Left ventricle myocardium inferior (tissue), 1 donor: ENCODE results near the gene RAD9A. TPM values are rescaled to one million over a fixed set of nuclear protein-coding genes. Genes with fewer than 3 reads are reported as not detected.

ENCODE experiments used
- DNase-seq: peaks from one replicate; pipeline ENCODE4 v3.0.0-alpha.2; 2020
- H3K27ac ChIP-seq: fragments of 200-600 bp; replicated peaks from 2 replicates; pipeline ENCODE4 v1.8.0; 2021
- H3K27me3 ChIP-seq: fragments of 200-600 bp; 2 replicates; pipeline ENCODE4 v1.8.0; 2021; ENCODE audit warnings: low read depth
- H3K36me3 ChIP-seq: fragments of 200-600 bp; 2 replicates; pipeline ENCODE4 v1.8.0; 2021
- H3K4me1 ChIP-seq: fragments of 200-600 bp; 2 replicates; pipeline ENCODE4 v1.8.0; 2021
- H3K4me3 ChIP-seq: fragments of 200-600 bp; 2 replicates; pipeline ENCODE4 v1.8.0; 2021; ENCODE audit warnings: mild to moderate bottlenecking, moderate library complexity
- H3K9me3 ChIP-seq: fragments of 200-600 bp; replicated peaks from 2 replicates; pipeline ENCODE4 v1.8.0; 2021
- intact Hi-C: fragments of 100-400 bp; cut with micrococcal nuclease; formaldehyde crosslinking; loops from one replicate; pipeline ENCODE4 v1.11.0; 2022
- total RNA-seq: library from RNA; stranded (reverse); fragmentation: NEBNext Ultra II Directional; extraction: Animal tissue kit (Norgen Biotek cat#: 25700); gene quantifications from one replicate; pipeline ENCODE4 v1.2.1, GENCODE V29; 2021
- TF ChIP-seq, protein P1 (sequence below): fragments of 200-600 bp; IDR thresholded peaks from 2 replicates; pipeline ENCODE4 v1.8.0; 2021; ENCODE audit warnings: antibody characterized with exemption, mild to moderate bottlenecking, borderline replicate concordance
- donor health status: DM: no; HTN: yes; CAD: no; lungs with severe emphysema.

RAD9A gene
- total RNA-seq, 1 donor from 2014 or later = 7.0 TPM

DNA sequence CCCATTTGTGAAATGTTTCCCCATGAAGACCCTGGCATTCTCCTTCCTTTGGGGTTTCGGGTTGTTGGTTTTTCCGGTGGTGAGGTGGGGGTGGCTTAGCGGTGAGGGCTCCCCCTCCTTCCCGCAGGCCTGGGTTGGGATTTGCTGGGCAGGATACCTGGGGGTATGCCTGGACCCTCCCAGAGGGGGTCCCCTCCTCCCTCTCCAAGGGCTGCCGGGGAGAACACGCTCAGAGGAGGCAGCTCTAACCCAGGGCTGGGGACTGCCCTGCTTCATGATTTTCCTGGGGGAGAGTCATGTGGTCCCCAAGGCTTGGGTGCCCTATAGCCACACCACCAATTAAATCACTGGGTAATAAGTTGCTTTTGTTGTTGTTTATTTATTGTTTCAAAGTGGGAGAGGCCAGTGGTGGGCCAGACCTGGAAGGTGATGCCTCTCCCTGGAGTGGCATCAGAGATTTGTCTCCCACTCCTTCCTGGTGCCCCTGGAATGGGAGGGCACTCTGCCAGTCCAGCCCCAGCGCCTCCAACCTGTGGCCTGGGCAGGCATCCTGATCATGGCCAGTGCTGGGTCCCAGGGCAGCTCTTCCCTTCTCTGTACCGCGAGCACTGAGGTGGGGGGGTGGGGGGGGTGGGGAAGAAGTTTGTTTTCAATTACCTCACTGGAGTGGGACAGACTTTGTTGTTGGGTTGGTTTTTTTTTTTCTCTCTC, 17.1 kb upstream of the RAD9A start:
- intact Hi-C loops = no loop called here

DNA sequence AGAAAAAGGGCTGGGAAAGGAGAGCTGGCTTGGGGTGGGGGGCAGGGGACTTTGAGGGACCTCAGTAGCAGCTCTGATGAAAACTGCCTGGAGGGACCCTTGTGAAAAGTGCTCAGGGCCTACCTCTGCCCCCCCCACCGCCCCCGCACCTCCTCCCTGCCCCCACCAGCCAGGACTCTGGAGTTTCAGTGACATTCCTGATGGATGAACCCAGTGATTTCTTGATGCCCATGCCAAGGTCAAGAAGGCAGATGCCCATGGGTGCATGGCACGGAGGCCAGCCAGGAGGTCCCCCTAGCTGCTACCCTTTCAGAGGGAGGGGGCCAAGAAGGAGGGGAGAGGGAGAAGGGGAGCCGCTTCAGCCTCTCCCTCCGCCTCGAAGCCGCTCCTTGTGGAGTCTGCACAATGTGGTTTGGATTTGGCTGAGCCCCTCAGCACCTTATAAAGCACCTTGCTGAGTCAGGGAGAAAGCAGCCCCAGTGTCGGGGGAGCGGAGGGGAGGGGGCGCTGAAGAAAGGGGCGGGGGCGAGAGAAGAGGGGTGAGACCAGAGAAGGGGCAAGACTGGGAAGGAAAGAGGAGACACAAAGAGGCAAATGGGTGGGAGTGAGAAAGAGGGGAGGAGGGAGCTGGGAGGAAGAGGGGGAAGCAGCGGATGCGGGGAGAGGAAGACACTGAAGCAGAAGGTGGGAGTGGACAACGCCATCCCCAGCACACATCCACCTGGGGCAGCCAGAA, 16.3 kb upstream of the RAD9A start:
- TF ChIP-seq, protein P1, sequence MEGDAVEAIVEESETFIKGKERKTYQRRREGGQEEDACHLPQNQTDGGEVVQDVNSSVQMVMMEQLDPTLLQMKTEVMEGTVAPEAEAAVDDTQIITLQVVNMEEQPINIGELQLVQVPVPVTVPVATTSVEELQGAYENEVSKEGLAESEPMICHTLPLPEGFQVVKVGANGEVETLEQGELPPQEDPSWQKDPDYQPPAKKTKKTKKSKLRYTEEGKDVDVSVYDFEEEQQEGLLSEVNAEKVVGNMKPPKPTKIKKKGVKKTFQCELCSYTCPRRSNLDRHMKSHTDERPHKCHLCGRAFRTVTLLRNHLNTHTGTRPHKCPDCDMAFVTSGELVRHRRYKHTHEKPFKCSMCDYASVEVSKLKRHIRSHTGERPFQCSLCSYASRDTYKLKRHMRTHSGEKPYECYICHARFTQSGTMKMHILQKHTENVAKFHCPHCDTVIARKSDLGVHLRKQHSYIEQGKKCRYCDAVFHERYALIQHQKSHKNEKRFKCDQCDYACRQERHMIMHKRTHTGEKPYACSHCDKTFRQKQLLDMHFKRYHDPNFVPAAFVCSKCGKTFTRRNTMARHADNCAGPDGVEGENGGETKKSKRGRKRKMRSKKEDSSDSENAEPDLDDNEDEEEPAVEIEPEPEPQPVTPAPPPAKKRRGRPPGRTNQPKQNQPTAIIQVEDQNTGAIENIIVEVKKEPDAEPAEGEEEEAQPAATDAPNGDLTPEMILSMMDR = no peak
- peaks cover 47% of the 10 kb centered on the region for H3K27me3 ChIP-seq
- no peaks in the 10 kb centered on the region for H3K36me3 ChIP-seq
- H3K9me3 ChIP-seq = no peaks in the 10 kb centered on the region
- peaks cover 42% of the 10 kb centered on the region for H3K4me1 ChIP-seq
- intact Hi-C loops = no loop called here
- no peak overlapping the region for H3K27ac ChIP-seq
- no peak for DNase-seq
- H3K4me3 ChIP-seq = no peak overlapping the region

More for the DNA sequence above, 17.1 kb upstream of the RAD9A start:
- peak overlapping the region; percentile 91 for H3K27ac ChIP-seq
- H3K4me3 ChIP-seq = peak overlapping the region; percentile 82
- TF ChIP-seq, protein P1 = no peak
- no peaks in the 10 kb centered on the region for H3K9me3 ChIP-seq
- H3K4me1 ChIP-seq = peaks cover 43% of the 10 kb centered on the region
- DNase-seq = no peak
- H3K27me3 ChIP-seq = peaks cover 43% of the 10 kb centered on the region
- H3K36me3 ChIP-seq = no peaks in the 10 kb centered on the region

DNA sequence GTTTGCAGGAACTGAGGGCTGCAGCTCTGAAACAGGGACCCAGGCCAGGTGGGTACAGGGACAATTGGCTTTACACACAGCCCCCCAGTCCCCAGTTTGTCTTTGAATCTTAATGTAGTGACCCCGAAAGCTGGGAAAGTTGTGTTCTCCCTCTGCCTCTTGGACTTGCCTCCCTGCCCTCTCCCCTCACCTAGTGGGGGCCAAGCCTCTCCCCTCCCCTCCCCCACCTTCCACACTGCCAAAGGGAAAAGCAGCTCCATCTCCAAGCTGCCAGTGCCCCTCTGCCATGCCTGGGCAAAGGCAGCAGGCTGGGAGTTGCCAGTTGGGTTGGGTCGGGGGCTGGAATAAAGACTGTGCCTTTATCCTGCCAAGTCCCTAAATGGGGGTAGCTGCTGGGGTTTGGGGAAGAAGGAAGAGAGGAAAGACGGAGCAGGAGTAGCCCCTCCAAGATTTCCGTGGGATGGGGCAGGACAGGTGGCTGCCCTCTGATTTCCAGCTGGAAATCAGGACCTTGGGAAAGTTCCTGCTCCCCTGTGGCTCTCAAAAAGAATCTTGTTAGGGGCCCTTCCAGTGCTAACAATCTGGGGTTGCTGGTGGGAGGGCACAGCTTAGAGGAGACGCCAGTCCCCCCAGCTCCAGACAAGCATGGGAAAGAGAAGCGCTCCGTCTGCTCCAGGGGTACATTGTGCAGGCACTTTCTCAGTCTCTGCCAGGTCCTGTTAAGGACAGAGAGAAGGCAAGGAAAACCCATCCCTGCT, 15.5 kb upstream of the RAD9A start:
- Histone ChIP-seq H3K27me3 (peaks cover 49% of the 10 kb centered on the region), H3K4me1 (peaks cover 35% of the 10 kb centered on the region), H3K36me3 (no peaks in the 10 kb centered on the region), H3K27ac (no peak overlapping the region), H3K9me3 (no peaks in the 10 kb centered on the region), H3K4me3 (no peak overlapping the region)
- no peak for DNase-seq
- TF ChIP-seq, protein P1 = no peak
- intact Hi-C loops = no loop called here

DNA sequence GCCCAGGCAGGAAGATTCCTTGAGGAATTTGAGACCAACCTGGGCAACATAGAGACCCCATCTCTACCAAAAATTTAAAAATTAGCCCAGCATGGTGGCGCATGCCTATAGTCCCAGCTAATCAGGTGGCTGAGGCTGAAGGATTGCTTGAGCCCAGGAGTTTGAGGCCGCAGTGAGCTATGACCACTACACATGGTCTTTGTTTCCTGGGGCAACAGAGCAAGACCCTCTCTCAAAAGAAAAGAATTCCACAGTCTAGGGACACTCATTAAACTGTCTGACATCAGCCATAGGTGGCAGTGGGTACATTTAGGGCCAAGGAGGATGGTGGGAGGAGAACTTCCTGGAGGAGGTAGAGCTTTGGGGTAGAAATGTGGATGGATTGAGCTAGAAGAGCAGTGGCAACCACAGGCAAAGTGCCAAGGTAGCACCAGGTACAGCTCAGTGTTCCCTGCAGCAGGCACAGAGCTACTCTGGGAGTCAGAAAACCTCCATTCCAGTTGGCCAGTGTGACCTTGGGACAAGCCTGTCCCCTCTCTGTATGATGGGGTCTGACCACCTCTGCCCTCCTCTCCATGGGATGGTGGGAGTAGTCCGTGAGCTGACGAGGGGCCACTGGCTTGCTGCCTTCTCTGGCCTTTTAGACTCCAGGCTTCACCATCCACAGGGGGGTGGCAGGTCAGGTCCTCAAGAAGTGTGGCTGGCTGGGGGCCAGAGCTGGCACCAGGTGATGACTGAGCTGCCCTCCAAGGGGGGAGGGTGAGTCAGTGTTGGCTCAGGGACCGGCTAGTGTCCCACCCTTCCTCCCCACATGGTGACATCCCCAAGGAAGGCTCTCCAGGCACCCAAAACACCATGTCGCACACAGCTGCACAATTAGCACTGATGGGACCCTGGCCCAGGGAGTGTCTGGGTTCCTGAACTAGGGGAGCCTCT, 14.6 kb upstream of the RAD9A start:
- no peak for DNase-seq
- no peaks in the 10 kb centered on the region for H3K36me3 ChIP-seq
- intact Hi-C loops = no loop called here
- H3K9me3 ChIP-seq = no peaks in the 10 kb centered on the region
- H3K4me1 ChIP-seq = peaks cover 26% of the 10 kb centered on the region
- H3K27ac ChIP-seq = no peak overlapping the region
- no peak overlapping the region for H3K4me3 ChIP-seq
- TF ChIP-seq, protein P1 = no peak
- H3K27me3 ChIP-seq = peaks cover 51% of the 10 kb centered on the region

DNA sequence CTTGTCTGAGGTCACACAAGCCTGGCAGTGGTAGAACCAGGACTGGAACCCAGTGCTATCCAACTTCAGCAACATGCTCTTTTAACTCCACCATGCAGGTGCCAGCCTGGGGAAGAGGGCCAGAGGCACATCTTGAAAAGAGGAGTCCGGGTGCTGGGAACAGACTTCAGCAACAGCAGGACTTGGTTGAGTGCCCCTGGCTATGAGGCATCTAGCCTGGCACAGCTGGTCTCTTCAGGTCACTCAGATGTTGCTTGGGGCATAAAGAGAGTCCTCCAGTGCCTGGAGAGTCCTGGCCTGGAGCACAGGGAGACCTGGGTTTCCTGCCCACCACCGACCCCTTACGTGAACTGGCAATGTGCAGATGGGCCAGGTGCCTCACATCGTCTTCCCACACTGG, 13.2 kb upstream of the RAD9A start:
- no peak overlapping the region for H3K27ac ChIP-seq
- no peak for DNase-seq
- peaks cover 51% of the 10 kb centered on the region for H3K27me3 ChIP-seq
- no peaks in the 10 kb centered on the region for H3K9me3 ChIP-seq
- H3K4me1 ChIP-seq = peaks cover 14% of the 10 kb centered on the region
- TF ChIP-seq, protein P1 = no peak
- intact Hi-C loops = no loop called here
- no peaks in the 10 kb centered on the region for H3K36me3 ChIP-seq
- no peak overlapping the region for H3K4me3 ChIP-seq
